HG02759 (cell line): ENCODE measurements around the gene OR10W1.

Experiments
- ATAC-seq: cut with Tn5 transposase; IDR thresholded peaks from one replicate; pipeline ENCODE4 v1.9.1; 2021; ENCODE audit warnings: mild to moderate bottlenecking, moderate library complexity; ENCODE audit not compliant: unreplicated experiment

OR10W1 gene

GRCh38 chr11:58268142-58268541 lies at the start of gene OR10W1:
Gene OR10W1 (minus strand): TSS chr11:58268260. CDS start chr11:58267858, 402 bp downstream.
- ATAC-seq: no peak

GRCh38 chr11:58316142-58316541 lies 48.1 kb upstream of the OR10W1 start:
- no peak for ATAC-seq

GRCh38 chr11:58301576-58301975 lies 33.5 kb upstream of the OR10W1 start:
- ATAC-seq: no peak

- no peak for ATAC-seq
Measured at GRCh38 chr11:58292017-58292416, 24.0 kb upstream of the OR10W1 start.

GRCh38 chr11:58289266-58289665 lies 21.2 kb upstream of the OR10W1 start:
- ATAC-seq: no peak

- ATAC-seq: peak; percentile 84
Measured at GRCh38 chr11:58286249-58286648, 18.2 kb upstream of the OR10W1 start.

GRCh38 chr11:58285483-58286040 lies 17.5 kb upstream of the OR10W1 start:
- no peak for ATAC-seq

GRCh38 chr11:58276151-58276550 lies 8.1 kb upstream of the OR10W1 start:
- ATAC-seq: no peak

GRCh38 chr11:58275002-58275401 lies 6.9 kb upstream of the OR10W1 start:
- ATAC-seq: no peak

GRCh38 chr11:58259983-58260382 lies 8.1 kb downstream of the OR10W1 start:
- ATAC-seq: no peak

GRCh38 chr11:58254936-58255335 lies 13.1 kb downstream of the OR10W1 start:
- no peak for ATAC-seq

- no peak for ATAC-seq
Measured at GRCh38 chr11:58243954-58244353, 24.1 kb downstream of the OR10W1 start.

- no peak for ATAC-seq
Measured at GRCh38 chr11:58227956-58228615, 40.0 kb downstream of the OR10W1 start.

GRCh38 chr11:58222721-58223120 lies 45.3 kb downstream of the OR10W1 start:
- ATAC-seq: no peak
